ENCODE results near the gene CFAP57. TPM values are rescaled to one million over a fixed set of nuclear protein-coding genes. Genes with fewer than 3 reads are reported as not detected.

The CFAP57 gene
- total RNA-seq, 1 donor from 2014 or later: not detected

DNA sequence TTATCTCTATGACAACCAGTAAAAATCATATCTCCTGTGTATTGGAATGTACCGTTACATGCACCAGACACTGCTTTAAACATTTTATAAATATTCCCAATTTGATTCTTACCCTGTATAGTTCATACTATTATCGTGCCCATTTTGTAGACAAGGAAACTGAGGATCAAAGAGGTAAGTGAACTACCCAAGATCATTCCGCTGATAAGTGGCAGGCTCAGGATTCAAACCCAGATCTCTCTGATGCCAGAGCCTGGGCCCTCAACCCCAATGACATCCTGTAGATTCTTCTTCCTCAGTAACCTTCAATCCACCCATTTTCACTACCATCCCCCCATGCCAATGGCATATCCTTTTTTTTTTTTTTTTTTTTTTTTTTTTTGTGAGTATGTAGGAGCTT, 12.3 kb downstream of the CFAP57 start:
- TF ChIP-seq, protein P1, sequence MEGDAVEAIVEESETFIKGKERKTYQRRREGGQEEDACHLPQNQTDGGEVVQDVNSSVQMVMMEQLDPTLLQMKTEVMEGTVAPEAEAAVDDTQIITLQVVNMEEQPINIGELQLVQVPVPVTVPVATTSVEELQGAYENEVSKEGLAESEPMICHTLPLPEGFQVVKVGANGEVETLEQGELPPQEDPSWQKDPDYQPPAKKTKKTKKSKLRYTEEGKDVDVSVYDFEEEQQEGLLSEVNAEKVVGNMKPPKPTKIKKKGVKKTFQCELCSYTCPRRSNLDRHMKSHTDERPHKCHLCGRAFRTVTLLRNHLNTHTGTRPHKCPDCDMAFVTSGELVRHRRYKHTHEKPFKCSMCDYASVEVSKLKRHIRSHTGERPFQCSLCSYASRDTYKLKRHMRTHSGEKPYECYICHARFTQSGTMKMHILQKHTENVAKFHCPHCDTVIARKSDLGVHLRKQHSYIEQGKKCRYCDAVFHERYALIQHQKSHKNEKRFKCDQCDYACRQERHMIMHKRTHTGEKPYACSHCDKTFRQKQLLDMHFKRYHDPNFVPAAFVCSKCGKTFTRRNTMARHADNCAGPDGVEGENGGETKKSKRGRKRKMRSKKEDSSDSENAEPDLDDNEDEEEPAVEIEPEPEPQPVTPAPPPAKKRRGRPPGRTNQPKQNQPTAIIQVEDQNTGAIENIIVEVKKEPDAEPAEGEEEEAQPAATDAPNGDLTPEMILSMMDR (IDR thresholded peaks at IDR 0.05; ENCODE audit: insufficient read depth, low read length, severe bottlenecking): no peak
- no peak overlapping the region for H3K4me3 ChIP-seq (ENCODE audit: low read depth, low read length)
- H3K27me3 ChIP-seq (ENCODE audit: control insufficient read depth, insufficient read depth, low read length): no peaks in the 10 kb centered on the region
- FAIRE-seq (no peak), DNase-seq (ENCODE audit: low read depth) (no peak)
- H3K36me3 ChIP-seq (ENCODE audit: control insufficient read depth, insufficient read depth, low read length): no peaks in the 10 kb centered on the region

DNA sequence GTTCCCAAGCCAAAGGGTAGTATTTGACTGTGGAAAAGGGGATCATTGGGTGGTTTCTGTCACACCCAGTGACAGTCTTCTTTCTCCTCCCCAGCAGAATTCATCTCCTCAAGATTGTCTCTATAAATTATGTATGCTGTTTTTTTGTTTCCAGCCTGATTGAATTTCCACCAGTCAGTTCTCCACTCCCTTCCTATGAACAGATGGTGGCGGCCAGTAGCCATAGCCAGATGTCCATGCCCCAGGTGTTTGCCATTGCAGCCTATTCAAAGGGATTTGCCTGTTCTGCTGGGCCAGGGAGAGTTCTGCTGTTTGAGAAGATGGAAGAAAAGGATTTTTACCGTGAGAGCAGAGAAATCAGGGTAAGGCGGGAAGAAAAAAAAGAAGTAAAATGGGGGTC, 12.9 kb downstream of the CFAP57 start:
- FAIRE-seq: no peak
- no peak overlapping the region for H3K4me3 ChIP-seq (ENCODE audit: low read depth, low read length)
- no peak for DNase-seq (ENCODE audit: low read depth)

DNA sequence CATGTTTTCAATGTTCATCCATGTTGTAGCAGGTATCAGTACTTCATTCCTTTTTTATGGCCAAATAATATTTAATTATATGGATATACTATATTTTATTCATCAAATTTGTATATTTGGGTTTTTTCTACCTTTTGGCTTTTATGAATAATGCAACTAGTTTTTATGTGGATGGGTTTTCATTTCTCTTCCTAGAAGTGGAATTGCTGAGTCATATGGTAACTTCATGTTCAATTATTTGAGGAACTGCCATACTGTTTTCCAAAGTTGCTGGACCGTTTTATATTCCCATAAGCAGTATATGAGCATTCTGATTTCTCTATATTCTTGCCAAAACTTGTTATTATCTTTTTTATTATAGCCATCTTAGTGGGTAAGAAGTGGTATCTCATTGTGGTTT, 16.0 kb downstream of the CFAP57 start:
- FAIRE-seq: no peak
- TF ChIP-seq, protein P1 (IDR thresholded peaks at IDR 0.05; ENCODE audit: insufficient read depth, low read length, severe bottlenecking): no peak
- no peak overlapping the region for H3K4me3 ChIP-seq (ENCODE audit: low read depth, low read length)
- H3K36me3 ChIP-seq (ENCODE audit: control insufficient read depth, insufficient read depth, low read length): no peaks in the 10 kb centered on the region
- no peaks in the 10 kb centered on the region for H3K27me3 ChIP-seq (ENCODE audit: control insufficient read depth, insufficient read depth, low read length)
- no peak for DNase-seq (ENCODE audit: low read depth)

More for the DNA sequence above, 12.9 kb downstream of the CFAP57 start:
- no peaks in the 10 kb centered on the region for H3K27me3 ChIP-seq (ENCODE audit: control insufficient read depth, insufficient read depth, low read length)
- H3K36me3 ChIP-seq (ENCODE audit: control insufficient read depth, insufficient read depth, low read length): no peaks in the 10 kb centered on the region
- TF ChIP-seq, protein P1 (IDR thresholded peaks at IDR 0.05; ENCODE audit: insufficient read depth, low read length, severe bottlenecking): no peak

DNA sequence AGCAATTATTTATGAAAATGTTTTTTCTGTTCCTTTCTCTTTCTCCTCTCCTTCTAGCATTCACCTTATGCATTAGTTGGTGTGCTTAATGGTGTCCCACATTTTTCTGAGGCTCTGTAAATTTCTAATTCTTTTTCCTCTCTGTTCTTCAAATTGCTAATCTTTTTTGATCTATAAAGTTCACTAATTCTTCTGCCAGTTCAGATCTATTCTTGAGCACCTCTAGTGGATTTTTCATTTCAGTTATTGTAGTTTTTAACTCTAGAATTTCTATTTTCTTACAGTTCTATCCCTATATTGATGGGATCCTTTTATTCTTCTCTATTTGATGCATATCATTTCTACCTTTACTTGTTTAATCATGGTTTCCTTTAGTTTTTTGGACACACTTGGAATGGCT, 22.4 kb downstream of the CFAP57 start:
- TF ChIP-seq, protein P1 (IDR thresholded peaks at IDR 0.05; ENCODE audit: insufficient read depth, low read length, severe bottlenecking): no peak
- FAIRE-seq (no peak), DNase-seq (ENCODE audit: low read depth) (no peak)
- Histone ChIP-seq H3K36me3 (ENCODE audit: control insufficient read depth, insufficient read depth, low read length) (no peaks in the 10 kb centered on the region), H3K27me3 (ENCODE audit: control insufficient read depth, insufficient read depth, low read length) (no peaks in the 10 kb centered on the region), H3K4me3 (ENCODE audit: low read depth, low read length) (no peak overlapping the region)

DNA sequence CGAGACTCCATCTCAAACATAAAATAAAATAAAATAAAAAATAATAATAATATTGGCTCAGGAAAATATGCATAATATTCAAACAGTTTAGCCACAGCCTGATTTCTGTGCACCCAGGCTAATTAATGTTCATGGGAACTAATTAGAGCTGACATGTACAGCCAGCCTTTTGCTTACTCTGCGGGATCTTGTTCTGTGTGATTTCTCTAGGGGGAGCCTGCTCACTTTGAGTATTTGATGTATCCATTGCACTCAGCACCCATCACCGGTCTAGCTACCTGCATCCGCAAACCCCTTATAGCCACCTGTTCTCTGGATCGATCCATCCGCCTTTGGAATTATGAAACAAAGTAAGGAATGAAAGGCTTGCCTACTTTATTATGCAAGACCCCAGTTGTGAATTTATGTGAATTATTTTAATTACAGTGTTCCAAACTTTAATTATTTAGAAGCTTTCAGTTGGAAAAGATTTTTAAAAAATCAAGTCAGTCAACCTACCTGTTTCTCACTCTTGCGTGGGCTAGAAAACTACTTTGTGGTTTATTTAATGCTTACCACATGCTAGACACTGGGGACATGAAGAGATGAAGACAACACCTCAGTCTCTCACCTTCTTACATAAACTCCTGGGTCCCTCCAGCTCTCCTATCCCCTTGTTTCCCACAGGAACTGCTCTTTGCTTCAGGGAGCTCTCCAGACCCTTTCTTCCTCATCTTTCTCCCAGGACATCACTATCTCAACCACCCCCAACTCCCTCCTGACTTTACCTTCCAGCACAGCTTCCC, 25.4 kb downstream of the CFAP57 start:
- Histone ChIP-seq H3K4me3 (ENCODE audit: low read depth, low read length) (no peak overlapping the region), H3K27me3 (ENCODE audit: control insufficient read depth, insufficient read depth, low read length) (no peaks in the 10 kb centered on the region), H3K36me3 (ENCODE audit: control insufficient read depth, insufficient read depth, low read length) (no peaks in the 10 kb centered on the region)
- peak; percentile 18 for FAIRE-seq
- DNase-seq (ENCODE audit: low read depth): no peak
- TF ChIP-seq, protein P1 (IDR thresholded peaks at IDR 0.05; ENCODE audit: insufficient read depth, low read length, severe bottlenecking): no peak

Measured in bronchial epithelial cell (primary cell).